SK-N-SH (cell line): ENCODE data around the gene BMPR1B.

Source experiments
- GATA2 ChIP-seq: sonication (generic); formaldehyde crosslinking; IDR thresholded peaks from 2 replicates; pipeline ENCODE4 v1.5.0; 2020; ENCODE audit warnings: mild to moderate bottlenecking, missing genetic modification reagents
- POLR2AphosphoS5 ChIP-seq: IDR thresholded peaks from 2 replicates; pipeline ENCODE4 v1.6.1; 2012; ENCODE audit warnings: low read depth, low read length

DNA sequence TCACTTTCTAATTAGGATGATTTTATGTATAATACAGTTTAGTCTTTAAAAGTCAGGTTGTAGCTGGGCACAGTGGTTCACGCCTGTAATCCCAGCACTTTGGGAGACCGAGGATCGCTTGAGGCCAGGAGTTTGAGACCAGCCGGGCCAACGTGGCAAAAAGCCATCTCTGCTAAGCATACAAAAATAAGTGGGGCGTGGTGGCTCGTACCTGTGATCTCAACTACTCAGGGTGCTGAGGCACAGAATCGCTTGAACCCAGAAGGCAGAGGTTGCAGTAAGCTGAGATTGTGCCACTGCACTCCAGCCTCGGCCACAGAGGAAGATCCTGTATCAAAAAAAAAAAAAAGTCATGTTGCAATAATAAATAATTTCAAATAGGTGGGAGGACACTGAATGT is 364.2 kb downstream of the BMPR1B start:
- no peak for TF ChIP-seq POLR2AphosphoS5
- TF ChIP-seq GATA2 (CRISPR knock-in tag): no peak
